Upper lobe of right lung (tissue), 1 donor: Measurements from ENCODE around the gene INTS6L. TPM values are rescaled to one million over a fixed set of nuclear protein-coding genes. Genes with fewer than 3 reads are reported as not detected.
"Not testable (repeated sequence)": the region's sequence is repeated elsewhere in the genome, so short reads cannot be mapped to it uniquely, and the experiment has no call there.

ENCODE experiments used
- ATAC-seq: fragments of 200-7000 bp; cut with Tn5 transposase; one replicate; pipeline ENCODE4 v1.9.1; 2020; ENCODE audit warnings: mild to moderate bottlenecking, moderate library complexity
- DNase-seq: peaks from one replicate; pipeline ENCODE4 v3.0.0-alpha.2; 2020
- H3K27ac ChIP-seq: fragments of 200-600 bp; one replicate; pipeline ENCODE4 v1.8.0; 2022
- H3K27me3 ChIP-seq: fragments of 200-600 bp; one replicate; pipeline ENCODE4 v1.8.0; 2022; ENCODE audit warnings: mild to moderate bottlenecking
- H3K36me3 ChIP-seq: fragments of 200-600 bp; one replicate; pipeline ENCODE4 v1.8.0; 2022
- H3K4me1 ChIP-seq: fragments of 200-600 bp; one replicate; pipeline ENCODE4 v1.8.0; 2022
- H3K4me3 ChIP-seq: fragments of 200-600 bp; one replicate; pipeline ENCODE4 v1.8.0; 2022; ENCODE audit warnings: mild to moderate bottlenecking
- H3K9me3 ChIP-seq: fragments of 200-600 bp; one replicate; pipeline ENCODE4 v1.8.0; 2022
- CTCF ChIP-seq: fragments of 200-600 bp; IDR thresholded peaks from one replicate; pipeline ENCODE4 v1.8.0; 2022; ENCODE audit warnings: antibody characterized with exemption
- intact Hi-C: fragments of 100-400 bp; cut with DNase I; formaldehyde crosslinking; loops from one replicate; pipeline ENCODE4 v1.11.0; 2022
- total RNA-seq: library from RNA; stranded (reverse); fragmentation: NEBNext Ultra II Directional; extraction: Animal tissue kit (Norgen Biotek cat#: 25700); gene quantifications from one replicate; pipeline ENCODE4 v1.2.1, GENCODE V29; 2021
- donor health status: DM: no; HTN: yes; CAD: no; lungs with severe emphysema.

INTS6L gene
- total RNA-seq, 1 donor from 2014 or later, result 7.4 TPM

- no peak for ATAC-seq
- no peaks in the 10 kb centered on the region for H3K36me3 ChIP-seq
- no peak for TF ChIP-seq CTCF
- no peak overlapping the region for H3K4me3 ChIP-seq
- intact Hi-C loops, result no loop called here
- no peaks in the 10 kb centered on the region for H3K27me3 ChIP-seq
- no peaks in the 10 kb centered on the region for H3K4me1 ChIP-seq
- H3K27ac ChIP-seq, result no peak overlapping the region
- H3K9me3 ChIP-seq, result no peaks in the 10 kb centered on the region
- no peak for DNase-seq
These were observed 71.4 kb downstream of the INTS6L start for GRCh38 chrX:135591871-135592270.

DNA sequence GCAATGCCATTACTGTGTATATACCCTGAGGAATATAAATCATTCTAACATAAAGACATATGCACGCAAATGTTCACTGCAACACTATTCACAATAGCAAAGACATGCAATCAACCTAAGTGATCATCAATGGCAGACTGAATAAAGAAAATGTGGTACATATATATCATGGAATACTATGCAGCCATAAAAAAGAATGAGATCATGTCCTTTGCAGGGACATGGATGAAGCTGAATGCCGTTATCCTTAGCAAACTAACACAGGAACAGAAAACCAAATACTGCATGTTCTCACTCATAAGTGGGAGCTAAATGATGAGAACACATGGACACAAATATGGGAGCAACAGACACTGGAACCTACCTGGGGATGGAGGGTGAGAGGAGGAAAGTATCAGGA, 73.6 kb downstream of the INTS6L start:
- H3K9me3 ChIP-seq, DNase-seq, intact Hi-C loops, ATAC-seq, H3K27ac ChIP-seq, H3K36me3 ChIP-seq, H3K4me3 ChIP-seq, H3K4me1 ChIP-seq, H3K27me3 ChIP-seq: not testable (repeated sequence)

DNA sequence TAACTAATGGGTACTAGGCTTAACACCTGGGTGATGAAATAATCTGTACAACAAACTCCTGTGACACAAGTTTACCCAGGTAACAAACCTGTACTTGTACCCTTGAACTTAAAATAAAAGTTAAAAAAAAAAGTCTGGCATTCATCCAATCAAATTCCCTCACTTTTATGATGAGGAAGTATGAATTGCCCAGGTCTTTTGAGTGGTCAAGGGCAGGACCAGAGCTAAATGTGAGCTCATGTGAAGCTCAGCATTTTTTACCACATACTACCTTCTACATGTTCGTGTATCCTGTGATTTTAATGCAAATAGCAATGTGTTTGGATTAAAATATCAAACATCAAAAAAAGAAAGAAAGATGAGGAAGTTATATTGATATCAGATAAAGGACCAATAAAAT, 74.0 kb downstream of the INTS6L start:
- intact Hi-C loops, ATAC-seq, H3K27ac ChIP-seq, H3K9me3 ChIP-seq, DNase-seq, H3K27me3 ChIP-seq, H3K4me3 ChIP-seq, H3K36me3 ChIP-seq, H3K4me1 ChIP-seq: not testable (repeated sequence)

DNA sequence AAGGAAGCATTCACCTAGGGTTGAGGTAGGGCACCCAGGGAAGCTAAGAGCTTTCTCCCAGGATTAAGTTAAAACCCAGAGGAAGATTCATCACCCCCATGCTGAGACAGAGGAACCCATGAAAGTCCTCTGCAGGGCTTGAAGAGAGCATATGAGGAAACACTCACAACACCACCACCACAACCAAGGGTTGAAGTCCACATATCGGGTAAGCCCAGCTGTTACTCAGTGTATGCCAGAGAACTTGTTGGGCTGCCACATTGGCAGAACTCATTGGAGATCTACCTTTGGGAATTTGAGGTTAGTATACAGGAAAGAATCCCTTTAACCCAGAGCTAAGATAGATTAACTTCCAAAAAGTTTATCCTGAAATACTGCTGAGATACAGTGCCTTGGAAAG, 75.1 kb downstream of the INTS6L start:
- no peak for DNase-seq

GRCh38 chrX:135596495-135596894, 76.0 kb downstream of the INTS6L start:
- Histone ChIP-seq H3K27me3 (no peaks in the 10 kb centered on the region), H3K36me3 (no peaks in the 10 kb centered on the region), H3K9me3 (no peaks in the 10 kb centered on the region), H3K4me3 (no peak overlapping the region), H3K4me1 (no peaks in the 10 kb centered on the region), H3K27ac (no peak overlapping the region)
- intact Hi-C loops, result no loop called here
- peak; percentile 50 for TF ChIP-seq CTCF
- ATAC-seq, result peak; percentile 85
- peak; percentile 63 for DNase-seq

More for the DNA sequence above, 75.1 kb downstream of the INTS6L start:
- H3K36me3 ChIP-seq, result no peaks in the 10 kb centered on the region
- ATAC-seq, result no peak
- H3K9me3 ChIP-seq, result no peaks in the 10 kb centered on the region
- no peaks in the 10 kb centered on the region for H3K4me1 ChIP-seq
- no peak overlapping the region for H3K27ac ChIP-seq
- intact Hi-C loops, result no loop called here
- no peak for TF ChIP-seq CTCF
- H3K27me3 ChIP-seq, result no peaks in the 10 kb centered on the region
- no peak overlapping the region for H3K4me3 ChIP-seq

- Histone ChIP-seq H3K4me1 (no peaks in the 10 kb centered on the region), H3K27me3 (no peaks in the 10 kb centered on the region), H3K27ac (no peak overlapping the region), H3K9me3 (no peaks in the 10 kb centered on the region), H3K36me3 (no peaks in the 10 kb centered on the region), H3K4me3 (no peak overlapping the region)
- intact Hi-C loops, result no loop called here
- ATAC-seq (no peak), DNase-seq (no peak)
- TF ChIP-seq CTCF, result no peak
These were observed 85.4 kb downstream of the INTS6L start for GRCh38 chrX:135605906-135606305.

DNA sequence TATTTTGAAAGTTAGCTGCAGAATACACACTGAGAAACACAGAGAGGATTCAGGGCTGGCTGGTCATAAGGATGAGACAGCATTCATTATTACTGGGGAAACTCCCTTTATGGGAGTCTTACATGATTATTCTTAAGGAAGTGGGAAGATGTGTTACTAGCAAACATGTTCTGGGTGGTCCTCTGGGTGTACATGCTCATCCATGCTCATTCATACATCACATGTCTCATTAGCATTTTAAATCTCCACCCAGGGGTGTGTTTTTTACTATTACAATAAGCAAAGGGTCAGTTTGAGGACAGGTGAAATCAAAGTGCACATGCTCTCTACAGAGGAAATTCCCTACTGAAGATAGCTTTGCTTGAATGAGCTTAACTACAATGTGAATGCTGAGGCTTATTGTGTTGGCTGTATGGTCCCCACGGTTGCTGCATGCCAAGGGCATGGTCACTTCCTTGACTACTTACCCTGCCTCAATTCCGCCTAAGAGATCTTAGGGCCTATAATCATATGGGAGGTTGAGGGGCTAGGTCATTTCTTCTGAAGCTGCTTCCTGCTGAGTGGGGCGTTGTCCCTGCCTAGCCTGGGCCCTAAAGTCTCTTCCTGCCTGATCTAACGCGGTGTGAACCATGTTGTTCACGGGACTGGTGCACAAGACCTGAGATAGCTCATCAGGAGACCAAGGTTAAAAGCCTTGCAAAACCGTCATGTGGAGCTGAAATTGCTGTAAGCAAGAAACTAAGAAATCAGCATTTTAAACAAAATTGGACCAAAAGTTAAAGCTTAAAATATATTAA, 104.1 kb downstream of the INTS6L start:
- H3K36me3 ChIP-seq, ATAC-seq, H3K4me1 ChIP-seq, DNase-seq, intact Hi-C loops, H3K27ac ChIP-seq, H3K9me3 ChIP-seq, H3K4me3 ChIP-seq, H3K27me3 ChIP-seq: not testable (repeated sequence)
